Stimulated activated CD8-positive, alpha-beta memory T cell treated with anti-CD3 and anti-CD28 coated beads, Interleukin-15, amount 100 ng/mL, for 48 hours (primary cell): ENCODE results near the gene MACROD1.

Experiments
- DNase-seq, 2 donors: peaks; one replicate each; pipeline ENCODE4 v3.0.0-alpha.2; 2020; ENCODE audit warnings: low read depth in 2 of 2

The MACROD1 gene

DNA sequence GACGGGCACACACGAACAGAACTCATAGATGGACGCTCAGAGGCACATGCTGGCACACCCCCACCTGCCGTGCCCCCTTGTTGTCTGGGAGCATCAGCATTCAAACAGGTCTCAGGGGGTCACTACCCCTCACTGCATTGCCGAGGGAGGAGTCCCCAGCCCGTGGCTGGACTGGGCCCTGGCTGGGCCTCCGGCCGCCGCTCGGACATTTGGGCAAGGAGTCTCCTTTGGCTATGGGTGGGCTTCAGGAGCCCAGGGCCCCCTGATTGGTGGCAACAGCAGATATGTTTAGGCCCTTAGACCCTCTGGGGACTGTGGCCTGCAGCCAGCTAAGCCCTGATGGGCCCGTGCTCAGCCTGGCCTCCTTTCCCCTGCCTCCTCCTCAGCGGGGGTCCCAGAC lies 88.3 kb downstream of the MACROD1 start:
- DNase-seq, result no peak

DNA sequence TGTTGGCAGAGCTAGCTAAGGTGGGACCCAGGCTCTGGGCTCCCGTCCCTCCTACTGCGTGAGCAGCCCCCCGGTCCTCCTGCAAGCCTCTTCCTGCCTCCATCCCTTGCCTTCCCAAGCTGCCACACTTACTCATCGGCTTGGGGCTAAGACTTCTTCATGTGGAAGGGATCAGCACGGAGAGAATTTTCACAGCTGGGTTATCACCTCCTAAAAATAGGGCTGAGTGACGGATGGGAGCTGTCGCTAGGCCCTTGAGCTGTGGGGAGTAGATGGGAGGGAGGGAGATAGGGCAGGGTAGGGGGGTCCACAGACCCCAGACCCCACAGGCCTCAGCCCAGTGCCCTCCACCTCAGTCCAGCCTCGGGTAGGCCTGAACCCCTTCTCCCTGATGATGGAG lies 89.2 kb downstream of the MACROD1 start:
- no peak for DNase-seq

DNA sequence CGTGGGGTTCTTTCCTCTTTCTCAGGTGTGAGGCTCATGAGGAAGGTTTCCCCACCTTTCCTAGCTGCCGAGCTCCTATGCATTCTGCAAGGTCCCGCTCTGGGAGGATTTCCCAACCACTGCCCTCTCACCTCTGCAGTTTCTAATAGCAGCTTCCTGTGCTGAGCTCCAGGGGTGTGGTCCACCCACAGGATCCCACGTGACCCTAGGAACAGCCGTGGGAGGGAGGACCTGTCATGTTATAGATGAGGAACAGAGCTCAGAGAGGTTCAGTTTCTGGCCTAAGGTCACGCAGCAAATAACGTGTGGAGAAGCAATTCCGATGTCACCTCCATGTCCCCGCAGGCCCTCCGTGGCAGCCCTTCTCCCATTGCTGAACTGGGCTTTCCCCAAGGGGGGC lies 91.7 kb downstream of the MACROD1 start:
- no peak for DNase-seq

DNA sequence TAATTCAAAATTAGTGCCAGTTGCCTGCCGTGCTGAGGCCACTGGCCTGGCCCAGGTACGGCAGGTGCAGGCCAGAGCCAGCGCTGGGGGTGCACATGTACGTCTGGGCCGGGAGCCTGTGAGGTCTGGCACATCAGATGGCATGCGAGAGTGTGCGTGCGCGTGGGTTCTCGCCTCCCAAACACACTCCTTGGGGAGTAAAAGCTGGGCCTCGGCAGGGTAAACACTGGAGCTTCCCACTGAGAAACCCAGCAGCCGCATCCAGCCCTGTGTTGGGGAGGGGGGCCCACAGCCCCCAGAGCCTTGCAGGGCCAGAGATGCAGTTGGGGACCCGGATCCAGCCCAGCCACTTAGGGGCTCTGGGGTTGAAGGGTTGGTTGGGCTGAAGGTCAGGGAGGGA lies 92.4 kb downstream of the MACROD1 start:
- no peak for DNase-seq

DNA sequence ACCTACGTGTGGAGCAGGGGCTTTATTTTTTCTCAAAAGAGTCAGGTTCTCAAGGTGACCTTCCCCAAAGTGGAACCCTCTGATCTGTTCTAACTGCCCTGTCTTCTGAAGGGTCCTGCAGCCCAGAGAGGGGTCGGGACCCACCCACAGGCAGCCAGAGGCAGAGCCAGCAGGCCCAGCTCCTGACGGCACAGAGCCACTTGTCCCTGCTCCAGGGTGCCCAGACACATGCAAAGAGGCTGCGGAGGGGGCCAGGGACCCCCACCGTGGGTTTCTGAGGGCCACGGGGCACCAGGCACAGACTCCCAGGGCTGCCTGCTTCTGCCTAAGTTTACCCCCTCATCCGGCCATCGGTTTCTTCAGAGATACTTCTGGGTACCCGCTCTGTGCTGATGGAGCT lies 93.0 kb downstream of the MACROD1 start:
- no peak for DNase-seq

DNA sequence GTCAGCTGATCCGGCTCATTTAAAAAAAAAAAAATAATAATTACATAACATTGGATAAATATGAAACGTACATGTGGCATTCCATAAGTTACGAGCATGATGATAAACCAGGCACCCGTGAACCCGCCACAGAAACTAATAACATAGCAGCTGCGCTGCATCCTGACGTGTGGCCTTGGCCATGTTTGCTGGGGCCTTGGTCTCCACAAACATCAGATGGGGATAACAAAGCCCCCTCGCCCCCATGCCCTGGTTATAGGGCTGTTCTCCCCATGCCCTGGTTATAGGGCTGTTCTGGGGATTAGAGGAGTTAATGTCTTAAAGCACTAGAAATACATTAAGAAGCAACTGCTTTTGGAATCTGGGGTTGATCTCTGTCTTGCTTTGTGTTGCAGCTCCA lies 93.5 kb downstream of the MACROD1 start:
- DNase-seq, result no peak

DNA sequence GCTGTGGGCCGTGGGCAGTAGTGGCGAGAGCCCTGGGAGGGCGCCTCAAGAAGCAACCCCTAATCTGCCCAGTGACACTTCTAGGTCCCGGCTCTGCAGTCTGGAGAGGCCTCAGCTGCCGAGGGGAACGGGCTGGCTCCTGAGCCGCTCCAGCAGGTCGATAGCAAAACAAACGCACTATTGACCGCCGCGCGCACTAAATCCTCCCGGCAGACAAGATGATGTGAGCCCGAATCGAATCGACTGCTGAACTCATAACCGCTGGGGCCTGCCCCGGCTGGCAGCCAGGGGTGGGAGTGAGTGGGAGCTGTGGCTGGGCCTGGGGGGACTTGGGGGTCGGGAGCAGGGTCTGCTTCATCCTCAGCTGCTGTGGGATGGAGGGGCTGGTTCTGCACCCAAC lies 94.1 kb downstream of the MACROD1 start:
- DNase-seq, result no peak

DNA sequence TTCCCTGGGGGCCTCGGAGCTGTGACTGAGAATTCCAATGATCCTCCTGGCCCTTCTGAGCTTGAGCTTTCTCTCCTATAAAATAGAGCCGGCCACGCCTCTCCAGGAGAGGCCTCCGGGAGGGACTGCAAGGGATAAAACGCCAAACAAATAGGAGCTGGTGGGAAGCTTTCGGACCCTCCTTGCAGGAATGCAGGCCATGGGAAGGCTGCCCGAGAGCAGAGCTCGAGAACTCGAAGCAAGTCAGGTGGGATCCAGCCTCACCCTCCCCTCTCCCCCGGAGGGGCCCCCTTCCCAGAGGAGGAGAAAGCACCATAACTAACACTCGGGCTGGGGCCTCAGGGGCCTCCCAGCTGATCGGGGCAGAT lies 95.6 kb downstream of the MACROD1 start:
- no peak for DNase-seq

DNA sequence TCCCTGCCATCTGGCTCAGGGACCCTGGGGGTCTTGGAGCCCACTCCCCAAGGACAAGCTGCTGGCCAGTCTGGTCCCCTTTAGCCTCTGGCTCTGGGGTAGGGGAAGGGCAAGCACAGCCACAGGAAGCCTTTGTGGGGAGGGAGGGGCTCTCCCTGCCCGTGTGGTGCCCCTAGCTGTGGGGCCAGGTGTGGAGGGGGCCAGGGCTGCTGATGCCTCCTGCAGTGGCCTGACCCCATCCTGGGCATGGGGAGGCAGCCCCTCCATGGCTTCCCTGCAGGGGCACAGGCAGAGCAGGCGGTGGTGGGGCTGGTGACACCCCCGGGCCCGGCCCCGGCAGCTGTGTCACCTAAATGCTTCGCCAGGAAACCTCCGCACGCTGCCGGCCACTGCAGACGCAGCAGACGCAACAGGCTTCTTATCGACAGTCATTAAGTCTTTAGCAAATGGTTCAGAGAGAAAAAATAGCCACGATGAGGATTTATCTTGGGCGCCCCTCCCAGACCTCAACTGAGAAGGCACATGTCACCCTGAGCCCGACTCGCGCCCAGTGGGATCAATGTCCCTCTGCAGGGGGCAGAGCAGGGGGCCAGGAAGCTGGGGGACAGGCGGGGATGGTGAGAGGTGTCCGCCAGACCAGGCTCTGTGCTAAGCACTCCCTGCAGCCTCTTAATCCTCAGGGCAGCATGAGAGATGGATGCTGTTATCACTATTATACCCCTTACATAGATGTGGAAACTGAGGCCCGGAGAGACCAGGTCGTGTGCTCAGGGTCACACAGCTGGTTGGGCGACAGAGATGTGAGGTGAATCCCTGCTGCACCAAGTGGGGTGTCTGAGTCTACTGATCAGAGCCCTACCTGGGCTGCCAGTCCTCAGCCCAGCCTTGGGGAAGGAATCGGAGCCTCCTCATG lies 96.3 kb downstream of the MACROD1 start:
- DNase-seq, result no peak

DNA sequence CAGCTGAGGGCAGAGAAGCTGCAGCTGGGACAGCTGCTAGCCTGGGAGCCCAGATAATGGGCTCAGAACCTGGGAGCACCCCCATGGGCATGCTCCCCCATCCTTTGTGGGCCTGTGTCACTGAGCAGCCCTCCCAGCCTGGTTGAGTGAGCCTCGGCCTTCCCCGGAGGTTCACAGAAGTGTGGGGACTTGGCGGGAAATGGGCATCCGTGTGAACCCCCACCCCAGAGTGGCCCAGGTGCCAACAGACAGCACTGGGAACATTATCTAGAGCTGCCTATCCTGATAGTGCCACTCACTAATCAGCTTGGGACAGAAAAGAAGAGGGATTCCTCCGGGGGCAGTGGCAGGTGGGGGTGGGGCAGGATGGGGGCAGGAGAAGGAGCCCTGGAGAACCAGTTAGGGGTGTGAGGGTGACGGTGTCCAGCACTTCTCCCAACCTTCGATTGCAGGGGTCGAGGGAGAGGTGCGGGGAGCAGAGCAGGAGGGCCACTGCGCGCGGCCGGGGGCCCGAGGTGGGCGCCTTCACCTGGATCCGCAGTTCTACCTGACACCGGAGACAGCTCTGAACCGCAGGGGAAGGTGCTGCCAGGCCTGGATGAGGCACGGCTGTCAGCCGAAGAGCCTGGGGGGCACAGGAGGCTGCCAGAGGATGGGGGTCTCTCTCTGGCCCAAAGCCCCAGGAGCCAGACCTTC lies 97.1 kb downstream of the MACROD1 start:
- no peak for DNase-seq

DNA sequence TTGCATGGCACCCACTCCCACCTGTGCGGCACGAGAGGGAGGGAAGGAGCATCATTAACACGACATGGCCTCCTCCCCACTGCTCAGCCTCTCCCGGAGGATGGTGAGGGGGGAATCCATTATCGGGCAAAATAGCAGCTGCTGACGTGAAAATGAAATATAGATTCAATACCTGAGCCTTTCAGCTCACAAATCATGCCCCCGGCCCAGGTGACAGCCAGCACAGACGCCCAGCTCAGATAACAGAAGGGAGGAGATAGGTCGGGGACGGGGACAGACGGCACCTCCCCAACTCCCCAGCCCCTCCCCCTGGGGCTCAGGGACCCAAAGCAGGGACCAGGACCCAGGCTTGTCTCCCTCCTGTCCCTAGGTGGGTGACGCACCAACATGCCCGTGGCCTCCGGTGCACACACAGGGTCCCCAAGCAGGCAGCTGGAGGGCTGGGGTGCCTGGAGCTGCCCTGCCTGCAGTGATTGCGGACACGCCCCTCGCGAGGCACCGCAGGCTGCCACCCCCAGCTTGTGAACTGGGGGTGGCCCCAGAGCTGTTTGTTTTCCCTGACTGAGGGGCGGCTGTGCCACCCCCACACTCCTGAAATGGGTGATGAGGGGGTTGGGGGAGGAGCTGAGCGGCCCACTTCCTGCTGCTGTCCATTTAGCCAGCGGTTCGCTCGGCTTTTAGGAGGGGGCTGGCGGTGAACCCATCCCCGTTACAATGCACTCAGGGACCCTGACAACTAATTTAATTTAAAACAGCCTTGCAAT lies 98.5 kb downstream of the MACROD1 start:
- DNase-seq, result no peak

DNA sequence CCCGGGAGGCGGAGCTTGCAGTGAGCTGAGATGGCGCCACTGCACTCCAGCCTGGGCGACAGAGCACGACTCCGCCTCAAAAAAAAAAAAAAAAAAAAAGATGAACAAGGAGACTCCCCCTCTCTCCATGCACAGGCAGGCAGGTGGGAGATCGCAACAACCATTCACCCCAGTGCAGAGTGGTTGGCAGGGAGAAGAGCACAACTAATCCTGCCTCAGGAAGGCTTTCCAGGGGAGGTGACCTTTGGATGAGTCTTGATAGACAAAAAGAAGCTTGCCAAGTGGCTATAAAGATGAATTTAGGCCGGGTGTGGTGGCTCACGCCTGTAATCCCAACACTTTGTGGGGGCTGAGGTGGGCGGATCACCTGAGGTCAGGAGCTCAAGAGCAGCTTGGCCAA lies 100.2 kb downstream of the MACROD1 start:
- no peak for DNase-seq

DNA sequence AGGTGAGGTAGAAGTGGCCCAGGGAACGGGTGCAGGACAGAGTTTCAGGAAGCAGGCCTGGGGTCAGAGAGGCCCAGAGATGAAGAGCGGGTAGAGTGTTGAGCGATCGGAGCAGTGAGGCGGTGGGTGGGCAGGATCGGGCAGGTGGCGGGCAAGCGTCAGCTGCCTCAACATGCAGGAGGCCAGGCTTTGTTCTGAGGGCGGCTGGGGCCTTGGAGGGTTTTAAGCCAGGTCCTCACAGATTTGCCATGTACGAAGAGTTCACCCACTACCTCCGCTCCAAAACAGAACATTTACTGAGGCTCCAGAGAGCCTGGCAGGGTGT lies 100.8 kb downstream of the MACROD1 start:
- no peak for DNase-seq

DNA sequence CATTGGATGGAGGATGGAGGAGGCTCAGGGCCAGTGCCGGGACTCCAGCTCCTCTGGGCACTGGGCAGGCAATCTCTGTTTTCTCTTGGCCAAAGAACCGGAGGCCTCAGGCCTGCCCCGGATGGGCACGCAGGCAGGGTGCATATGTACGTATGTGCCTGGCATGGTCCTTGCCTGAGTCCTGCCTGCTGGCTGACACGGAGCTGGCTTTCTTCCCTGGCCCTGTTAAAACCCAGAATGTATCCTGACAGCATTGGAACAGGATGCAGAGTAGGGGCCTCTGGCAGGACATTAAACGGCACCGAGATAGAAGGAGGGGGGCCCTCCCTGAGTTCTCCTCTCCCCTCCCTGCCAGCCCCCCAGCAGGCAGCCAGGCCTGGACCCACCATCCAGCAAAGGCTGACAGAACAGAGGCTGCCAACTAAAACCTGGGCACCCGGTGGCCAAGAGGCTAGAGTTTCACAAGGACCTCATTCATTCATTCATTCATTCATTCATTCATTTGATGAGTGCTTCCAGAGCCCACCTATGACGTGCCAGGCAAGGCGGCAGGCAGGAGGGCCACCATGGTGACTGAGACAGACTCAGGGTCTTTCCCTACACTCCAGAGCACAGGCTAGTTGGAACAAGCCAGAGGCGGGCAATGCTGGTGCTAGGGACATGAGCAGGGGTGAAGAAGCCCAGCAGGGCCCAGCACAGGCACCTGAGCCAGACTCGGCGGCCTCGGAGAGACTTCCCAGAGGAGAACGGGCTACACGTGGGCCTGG lies 101.4 kb downstream of the MACROD1 start:
- no peak for DNase-seq

DNA sequence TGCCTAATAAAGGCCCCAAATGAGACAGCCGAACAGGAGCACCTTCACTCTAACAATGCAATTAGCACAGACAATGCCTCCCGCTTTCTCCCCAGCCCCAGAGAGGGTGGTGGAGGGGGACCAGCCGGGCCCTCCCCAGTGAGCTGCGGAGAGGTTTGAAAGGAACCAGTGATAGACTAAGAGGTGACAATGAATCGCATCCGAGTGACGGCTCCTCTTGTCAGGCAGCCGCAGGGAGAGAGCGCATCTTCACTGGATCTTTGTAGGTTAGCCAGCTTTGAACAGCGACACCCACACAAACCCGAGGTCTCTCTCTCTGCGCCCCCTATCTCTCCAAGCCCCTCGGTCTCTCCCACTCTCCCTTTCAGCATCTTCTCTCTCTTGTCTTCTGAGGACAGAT lies 102.1 kb downstream of the MACROD1 start:
- DNase-seq, result no peak

DNA sequence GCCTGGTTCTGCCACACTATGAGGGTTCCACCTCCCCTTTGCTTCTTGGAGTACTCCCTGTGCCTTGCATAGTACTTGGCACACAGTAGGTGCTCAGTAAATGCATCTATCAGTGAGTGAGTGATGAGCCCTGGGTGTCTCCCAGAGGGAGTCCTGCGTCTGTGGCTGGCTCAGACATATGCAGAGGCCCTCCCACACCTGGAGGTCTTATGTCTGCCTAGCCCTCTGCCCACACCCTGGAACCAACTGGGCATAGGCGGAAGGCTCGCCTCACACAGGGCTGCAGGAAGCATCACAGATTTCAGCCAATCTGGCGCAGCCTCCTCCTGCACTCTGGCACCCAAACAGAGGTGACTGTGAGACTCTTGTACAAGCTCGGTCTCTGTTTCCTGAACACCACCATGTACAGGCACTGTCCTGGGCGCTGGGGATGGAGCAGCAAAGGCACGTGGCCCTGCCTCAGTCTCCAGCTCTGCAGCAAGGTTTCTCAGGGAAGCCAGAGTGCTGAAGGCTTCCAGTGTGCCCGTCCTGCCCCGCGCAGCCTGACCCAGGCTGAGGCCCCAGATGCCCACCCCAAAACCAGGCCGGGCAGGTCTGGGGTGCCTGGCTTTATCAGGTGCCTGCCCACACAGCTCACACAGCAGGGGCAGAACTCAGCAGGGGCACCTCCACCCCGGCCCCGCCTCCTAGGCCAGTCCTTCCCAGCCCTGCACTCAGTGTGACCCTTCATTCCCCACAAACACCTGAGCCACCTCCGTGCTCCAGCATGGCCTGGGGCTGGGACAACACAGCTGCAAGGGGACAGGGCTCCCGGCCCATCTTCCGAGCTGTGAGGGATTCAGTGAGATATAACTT lies 103.5 kb downstream of the MACROD1 start:
- DNase-seq, result no peak

DNA sequence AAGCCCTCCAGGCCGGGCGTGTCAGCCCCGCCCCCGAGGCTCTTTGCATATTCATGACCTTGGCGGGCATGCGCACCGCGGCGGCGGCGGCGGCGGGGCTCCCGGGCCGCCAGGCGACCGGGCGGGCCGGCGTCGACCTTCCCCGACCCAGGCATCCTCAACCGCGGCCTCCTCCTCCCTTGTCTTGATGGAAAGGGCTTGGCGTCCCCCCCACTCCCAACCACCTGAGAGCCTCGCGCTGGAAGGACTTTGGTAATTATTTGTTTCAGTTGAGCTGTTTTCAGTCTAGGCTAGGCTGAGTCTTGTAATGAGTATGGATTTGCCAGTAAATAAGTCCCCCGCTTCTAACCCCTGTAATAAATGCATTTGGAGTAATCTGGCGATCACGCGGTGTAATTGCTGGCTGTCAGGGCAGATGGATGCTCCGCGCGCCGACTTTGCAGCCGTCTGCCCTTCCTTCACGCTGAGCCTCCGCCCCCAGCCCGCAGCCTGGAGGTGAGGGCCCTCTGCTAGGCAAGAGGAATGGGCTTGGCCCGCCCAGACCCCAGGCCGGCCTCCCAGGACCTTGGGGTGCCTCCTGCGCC lies 105.0 kb downstream of the MACROD1 start:
- DNase-seq, result peak; percentile 42 to 44

DNA sequence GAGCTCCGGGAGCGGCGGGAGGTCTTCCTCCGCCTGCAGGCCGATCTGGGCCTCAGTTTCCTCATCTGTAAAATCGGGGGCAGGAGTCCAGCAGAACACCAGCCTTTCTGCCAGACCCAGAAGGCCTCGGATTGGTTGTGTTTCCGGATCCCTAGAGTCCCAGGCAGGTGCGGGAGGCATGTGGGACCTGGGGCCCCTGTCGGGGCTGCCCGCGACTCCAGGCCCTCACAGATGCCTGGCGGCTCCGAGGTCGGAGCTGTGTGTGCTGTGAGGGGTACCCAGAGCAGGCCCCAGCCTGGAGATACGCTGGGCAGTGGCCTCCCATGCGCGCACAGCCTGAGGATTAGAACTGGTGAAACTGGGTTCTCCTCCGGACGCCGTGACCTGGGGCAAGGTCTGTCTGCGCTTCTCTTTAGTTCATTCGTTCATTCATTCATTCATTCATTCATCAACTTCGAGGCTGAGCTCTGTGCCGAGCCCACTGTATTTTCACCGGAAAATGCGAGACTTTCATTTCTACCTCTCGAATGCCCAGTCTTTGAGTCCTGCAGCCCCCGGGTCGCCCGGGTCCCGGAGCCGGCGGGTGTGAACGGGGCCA lies 105.6 kb downstream of the MACROD1 start:
- no peak for DNase-seq

DNA sequence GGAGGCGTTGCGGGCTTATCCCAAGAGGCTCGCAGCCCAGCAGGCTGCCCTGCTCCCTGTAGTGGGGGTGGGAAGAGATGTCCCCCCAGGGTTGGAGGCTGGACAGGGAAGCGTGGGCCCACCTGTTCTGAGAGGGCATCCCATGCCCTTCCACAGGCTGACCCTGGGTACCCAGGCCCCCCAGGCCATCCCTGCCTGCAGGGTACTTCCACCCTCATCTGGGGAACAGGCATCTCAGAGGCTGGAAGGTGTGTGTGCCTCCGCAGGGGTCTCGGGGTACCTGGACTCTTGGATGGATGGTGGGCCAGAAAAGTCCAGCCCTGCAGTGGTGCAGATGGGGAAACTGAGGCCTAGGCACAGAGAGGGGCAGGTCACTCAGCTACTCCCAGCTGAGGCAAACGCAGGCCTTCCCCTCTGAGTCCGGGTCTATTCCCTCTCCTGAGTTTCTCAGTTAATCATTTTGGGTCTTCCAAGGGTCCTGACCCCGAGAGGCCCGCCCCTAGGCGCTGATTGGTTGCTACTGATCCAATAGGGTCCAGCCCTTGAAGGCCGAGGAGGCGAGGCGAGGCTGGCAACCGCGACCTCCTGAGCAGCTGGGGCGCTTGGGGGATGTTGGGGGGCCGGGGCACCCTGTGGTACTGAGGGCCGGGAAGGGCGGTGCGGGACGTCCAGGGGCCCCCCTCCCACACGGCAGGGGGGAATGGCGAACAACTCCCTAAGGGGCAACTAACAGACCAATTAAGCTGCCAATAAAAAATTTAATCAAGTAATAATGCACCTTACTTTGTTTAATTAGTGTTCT lies 106.4 kb downstream of the MACROD1 start:
- DNase-seq, result no peak
